GM12864 (cell line): ENCODE measurements around the gene ZPLD1.

Source experiments
- DNase-seq: peaks from one replicate; pipeline ENCODE4 v3.0.0-alpha.2; 2011; ENCODE audit warnings: low read depth
- H3K4me3 ChIP-seq: 2 replicates; pipeline ENCODE4 v1.5.1; 2011; ENCODE audit warnings: mild to moderate bottlenecking, low read depth, low read length, control low read depth
- TF ChIP-seq, protein P1 (sequence below): IDR thresholded peaks from 2 replicates; pipeline ENCODE4 v1.5.1; 2011; ENCODE audit warnings: low read depth, mild to moderate bottlenecking, moderate library complexity, low read length, control low read depth, inconsistent platforms; ENCODE audit errors: missing control alignments

The ZPLD1 gene

DNA sequence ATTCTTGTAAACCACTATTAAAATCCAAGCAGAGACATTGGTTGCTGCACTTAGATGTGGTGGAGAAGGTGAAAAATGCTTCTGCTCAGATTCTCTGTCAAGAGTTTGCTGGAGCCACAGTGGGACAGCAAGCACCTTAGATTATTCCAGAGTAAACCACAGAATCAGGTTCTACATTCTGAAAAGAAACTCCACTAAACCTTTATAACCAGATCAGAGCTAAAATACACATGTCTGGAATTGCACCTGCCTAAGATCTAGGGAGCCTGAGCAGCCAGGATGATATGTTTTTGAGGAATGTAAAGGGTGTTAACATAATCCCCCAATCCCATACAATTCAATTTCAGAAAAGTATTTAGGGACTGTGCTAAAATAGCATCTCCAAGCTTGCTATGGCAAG lies at the start of gene ZPLD1:
Gene ZPLD1 (plus strand): TSS at position 301 of the 400 bp plus-strand sequence. CDS start 3,473 bp downstream, outside the sequence.
- DNase-seq, result no peak
- H3K4me3 ChIP-seq, result no peak within 1 kb of the TSS
- TF ChIP-seq, protein P1, sequence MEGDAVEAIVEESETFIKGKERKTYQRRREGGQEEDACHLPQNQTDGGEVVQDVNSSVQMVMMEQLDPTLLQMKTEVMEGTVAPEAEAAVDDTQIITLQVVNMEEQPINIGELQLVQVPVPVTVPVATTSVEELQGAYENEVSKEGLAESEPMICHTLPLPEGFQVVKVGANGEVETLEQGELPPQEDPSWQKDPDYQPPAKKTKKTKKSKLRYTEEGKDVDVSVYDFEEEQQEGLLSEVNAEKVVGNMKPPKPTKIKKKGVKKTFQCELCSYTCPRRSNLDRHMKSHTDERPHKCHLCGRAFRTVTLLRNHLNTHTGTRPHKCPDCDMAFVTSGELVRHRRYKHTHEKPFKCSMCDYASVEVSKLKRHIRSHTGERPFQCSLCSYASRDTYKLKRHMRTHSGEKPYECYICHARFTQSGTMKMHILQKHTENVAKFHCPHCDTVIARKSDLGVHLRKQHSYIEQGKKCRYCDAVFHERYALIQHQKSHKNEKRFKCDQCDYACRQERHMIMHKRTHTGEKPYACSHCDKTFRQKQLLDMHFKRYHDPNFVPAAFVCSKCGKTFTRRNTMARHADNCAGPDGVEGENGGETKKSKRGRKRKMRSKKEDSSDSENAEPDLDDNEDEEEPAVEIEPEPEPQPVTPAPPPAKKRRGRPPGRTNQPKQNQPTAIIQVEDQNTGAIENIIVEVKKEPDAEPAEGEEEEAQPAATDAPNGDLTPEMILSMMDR, result no peak

DNA sequence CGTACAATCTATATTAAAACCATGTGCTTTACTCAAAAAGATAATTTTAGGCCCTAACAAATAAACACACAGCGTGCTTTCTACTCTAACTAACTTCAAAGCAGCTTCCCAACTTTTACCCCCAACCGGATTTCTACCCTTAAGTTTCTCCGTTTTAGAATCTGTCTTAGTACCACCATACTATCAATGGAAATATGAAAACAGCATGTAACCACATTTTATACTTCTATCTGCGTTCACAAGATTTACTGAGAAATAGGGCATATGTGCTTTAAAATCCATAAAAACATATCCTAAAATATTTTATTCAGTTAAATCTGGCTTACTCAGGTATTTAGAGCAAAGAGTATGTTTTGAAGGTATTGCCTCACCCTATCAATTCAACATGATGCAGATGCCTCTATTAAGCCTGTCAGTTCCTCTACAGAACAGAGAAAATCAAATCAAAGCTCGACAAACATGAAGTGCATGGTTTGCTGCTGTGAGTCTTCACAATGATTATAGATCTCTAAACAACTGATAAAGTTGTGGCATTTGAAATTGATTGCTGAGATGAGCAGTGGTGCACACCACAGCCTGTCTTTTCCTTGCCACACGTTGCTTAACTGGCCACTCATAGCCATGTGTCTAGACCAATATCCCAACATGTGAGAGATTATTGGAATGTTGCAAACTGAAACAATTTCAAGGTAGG lies 44.5 kb upstream of the ZPLD1 start:
- no peak for DNase-seq
- TF ChIP-seq, protein P1, result no peak
- H3K4me3 ChIP-seq, result no peak overlapping the region

DNA sequence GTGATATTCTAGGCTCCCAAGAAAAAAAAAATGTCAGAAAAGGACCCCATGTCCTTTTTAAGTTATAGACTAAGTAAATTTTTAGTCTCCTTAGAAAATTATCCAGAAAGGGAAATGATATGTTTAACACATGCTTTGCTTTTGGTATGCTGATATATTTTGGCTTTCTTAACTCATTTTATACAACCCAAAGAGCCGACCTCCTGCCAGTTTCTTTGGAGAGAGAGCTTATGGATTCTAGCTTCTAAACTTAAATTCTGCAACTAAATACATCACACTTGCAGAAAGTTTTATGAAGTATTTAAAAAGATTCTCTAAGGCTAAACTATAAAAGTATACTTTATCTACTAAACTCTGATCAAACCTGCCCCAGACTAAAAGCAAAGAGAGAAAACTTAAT lies 43.9 kb upstream of the ZPLD1 start:
- H3K4me3 ChIP-seq, result no peak overlapping the region
- no peak for DNase-seq
- TF ChIP-seq, protein P1, result no peak

GRCh38 chr3:102391491-102391890 lies 43.3 kb upstream of the ZPLD1 start:
- TF ChIP-seq, protein P1, result no peak
- DNase-seq, result no peak
- H3K4me3 ChIP-seq, result no peak overlapping the region

DNA sequence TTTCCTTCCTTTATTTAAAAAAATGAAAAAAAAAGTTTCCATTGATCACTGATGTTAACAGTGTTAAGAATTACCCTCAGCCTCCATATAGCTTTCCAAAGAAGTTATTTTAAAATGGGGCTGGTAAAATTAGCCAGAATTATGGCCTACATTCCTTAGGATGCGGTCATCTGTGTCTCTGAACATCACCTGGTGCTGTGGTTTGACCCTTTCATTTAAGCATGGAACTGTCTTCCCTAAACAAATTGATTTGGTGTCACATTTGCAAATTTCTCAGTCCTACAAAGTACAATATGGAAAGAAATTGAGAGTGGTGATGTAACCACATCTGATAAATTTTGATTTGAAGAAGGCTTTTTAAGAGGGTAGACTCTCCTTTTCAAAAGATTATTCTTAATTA lies 40.3 kb upstream of the ZPLD1 start:
- no peak for DNase-seq
- TF ChIP-seq, protein P1, result no peak
- H3K4me3 ChIP-seq, result no peak overlapping the region

DNA sequence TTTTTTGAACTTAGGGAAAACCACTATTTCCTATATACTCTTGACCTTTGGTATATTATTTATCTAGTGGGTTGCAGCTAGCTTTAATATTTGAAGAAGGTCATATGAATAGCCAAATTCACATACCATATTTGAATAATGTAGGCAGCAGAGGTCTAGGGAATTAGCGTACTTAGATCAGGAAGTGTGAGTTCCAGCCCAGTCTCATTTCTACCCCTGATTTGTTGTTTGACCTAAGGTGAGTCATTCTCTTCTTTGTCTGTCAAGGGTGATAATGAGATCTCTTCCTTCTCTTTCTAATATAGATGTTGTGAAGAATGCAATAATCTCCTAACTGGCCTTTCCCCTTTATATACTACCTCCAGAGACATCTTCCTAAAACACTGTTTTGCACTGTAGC lies 36.6 kb upstream of the ZPLD1 start:
- TF ChIP-seq, protein P1, result no peak
- DNase-seq, result no peak
- no peak overlapping the region for H3K4me3 ChIP-seq

GRCh38 chr3:102398666-102399065 lies 36.1 kb upstream of the ZPLD1 start:
- no peak for DNase-seq
- TF ChIP-seq, protein P1, result no peak

More at GRCh38 chr3:102398666-102399065, 36.1 kb upstream of the ZPLD1 start:
- H3K4me3 ChIP-seq, result no peak overlapping the region
